H1 (cell line): ENCODE measurements around the gene TMEM236. TPM values are rescaled to one million over a fixed set of nuclear protein-coding genes. Genes with fewer than 3 reads are reported as not detected.

ENCODE experiments used
- POLR2AphosphoS5 ChIP-seq: IDR thresholded peaks from 2 replicates; pipeline ENCODE4 v1.6.1; 2011; ENCODE audit warnings: low read depth, low read length
- POU5F1 ChIP-seq: IDR thresholded peaks from 2 replicates; pipeline ENCODE4 v1.6.1; 2011; ENCODE audit warnings: low read depth, mild to moderate bottlenecking, low read length, moderate library complexity
- SIRT6 ChIP-seq: IDR thresholded peaks from one replicate; pipeline ENCODE4 v1.7.1; 2012; ENCODE audit warnings: low read length, inconsistent platforms
- SP2 ChIP-seq: IDR thresholded peaks from 2 replicates; pipeline ENCODE4 v1.6.1; 2012; ENCODE audit warnings: mild to moderate bottlenecking, low read length, inconsistent platforms
- polyA plus RNA-seq, 7 experiments: library from polyadenylated mRNA; depleted of rRNA in 3 of 7; stranded (reverse) in 5 of 7; unstranded in 2 of 7; fragments of >200 nt in 5 of 7; fragments of 200-250 nt in 2 of 7; gene quantifications; 1 replicate in 5 of 7; 2 replicates in 1 of 7; 4 replicates in 1 of 7; pipeline versions ENCODE4 v1.2.1 to v1.2.3, GENCODE V29; 2011 to 2013; ENCODE audit warnings: missing spikeins in 2 of 7, mixed read lengths in 2 of 7
- total RNA-seq: library from RNA; stranded (reverse); fragmentation: NEBNext Ultra II Directional; extraction: Animal tissue kit (Norgen Biotek cat#: 25700); gene quantifications from 2 replicates; pipeline ENCODE4 v1.2.1, GENCODE V29; 2021

Gene TMEM236
- total and polyA plus RNA-seq, 2 of the 8 experiments (the other 6 are each of a cell fraction or from before 2014, with no cell fraction given) = 0.02 to 0.07 TPM

DNA sequence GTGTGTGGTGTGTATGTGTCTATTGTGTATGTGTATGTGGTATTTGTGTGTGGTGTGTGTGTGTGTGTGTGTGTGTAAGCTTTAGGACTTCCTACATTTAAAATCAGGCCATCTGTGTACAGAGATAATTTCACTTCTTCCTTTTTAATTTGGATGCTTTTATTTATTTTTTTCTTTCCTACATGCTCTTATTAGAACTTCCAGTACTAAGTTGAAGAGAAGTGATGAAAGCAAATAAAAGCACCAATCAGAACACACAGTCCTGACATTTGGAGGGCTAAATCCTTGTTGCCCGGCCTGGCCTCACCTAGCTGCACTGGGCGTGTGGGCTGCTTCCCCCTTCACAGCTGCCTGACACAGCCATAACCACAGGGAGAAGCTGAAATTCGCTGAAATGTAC lies 53.3 kb downstream of the TMEM236 start (continued):
- TF ChIP-seq SP2 (no peak), POU5F1 (no peak), POLR2AphosphoS5 (no peak), SIRT6 (no peak)
- TF ChIP-seq, all 59 proteins: peak for 0
